ENCODE results near the gene GFAP.
A peak's percentile ranks its signal among the peaks of the same experiment; 100 is the strongest.
"Not testable (repeated sequence)": the region's sequence is repeated elsewhere in the genome, so short reads cannot be mapped to it uniquely, and the experiment has no call there.

Gene GFAP

DNA sequence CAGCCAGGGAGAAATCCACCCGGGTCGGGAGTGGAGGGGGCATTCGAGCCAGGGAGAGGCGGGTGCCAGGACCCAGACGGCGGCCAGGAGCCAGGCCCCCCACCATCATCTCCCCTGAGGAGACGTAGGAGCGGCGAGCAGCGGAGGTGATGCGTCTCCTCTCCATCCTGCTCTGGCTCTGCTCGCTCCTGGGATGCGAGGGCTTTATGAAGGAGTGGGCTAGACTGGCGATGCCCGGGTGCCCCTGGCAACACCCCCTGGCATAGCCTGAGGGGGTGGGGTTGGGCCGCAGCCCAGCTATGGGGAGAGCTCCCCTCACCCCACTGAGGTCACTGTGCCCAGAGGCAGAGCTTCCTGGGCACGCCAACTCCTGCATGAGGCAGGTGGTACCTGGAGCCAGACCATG is at the start of gene GFAP:
Gene GFAP (minus strand): TSS at position 180 of the 406 bp plus-strand sequence. CDS start 14 bp downstream, at position 166.
- DNase-seq = no peak

GRCh38 chr17:44961921-44962350 is 46.6 kb upstream of the GFAP start:
- no peak for DNase-seq

DNA sequence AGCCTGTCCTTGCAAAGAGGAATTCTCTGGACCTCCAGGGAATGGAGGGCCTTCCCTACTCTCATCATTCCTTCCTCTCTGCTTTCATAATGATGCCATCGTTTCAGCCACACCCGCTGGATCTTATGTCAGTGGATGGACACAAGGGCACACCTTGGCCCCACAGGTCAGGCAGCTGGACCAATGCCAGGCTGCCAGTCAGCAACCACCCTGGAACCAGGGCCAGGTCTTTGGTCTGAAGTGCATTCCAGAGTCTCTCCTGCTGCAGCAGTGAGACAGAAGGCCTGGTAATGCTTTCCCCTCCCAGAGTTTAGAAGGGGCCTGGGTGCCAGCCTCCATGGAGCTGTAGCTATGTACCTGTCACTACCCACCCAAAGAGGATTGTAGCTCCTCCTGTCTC is 45.4 kb upstream of the GFAP start:
- no peak for DNase-seq

- no peak for DNase-seq
These were observed 44.7 kb upstream of the GFAP start for GRCh38 chr17:44959821-44960531.

DNA sequence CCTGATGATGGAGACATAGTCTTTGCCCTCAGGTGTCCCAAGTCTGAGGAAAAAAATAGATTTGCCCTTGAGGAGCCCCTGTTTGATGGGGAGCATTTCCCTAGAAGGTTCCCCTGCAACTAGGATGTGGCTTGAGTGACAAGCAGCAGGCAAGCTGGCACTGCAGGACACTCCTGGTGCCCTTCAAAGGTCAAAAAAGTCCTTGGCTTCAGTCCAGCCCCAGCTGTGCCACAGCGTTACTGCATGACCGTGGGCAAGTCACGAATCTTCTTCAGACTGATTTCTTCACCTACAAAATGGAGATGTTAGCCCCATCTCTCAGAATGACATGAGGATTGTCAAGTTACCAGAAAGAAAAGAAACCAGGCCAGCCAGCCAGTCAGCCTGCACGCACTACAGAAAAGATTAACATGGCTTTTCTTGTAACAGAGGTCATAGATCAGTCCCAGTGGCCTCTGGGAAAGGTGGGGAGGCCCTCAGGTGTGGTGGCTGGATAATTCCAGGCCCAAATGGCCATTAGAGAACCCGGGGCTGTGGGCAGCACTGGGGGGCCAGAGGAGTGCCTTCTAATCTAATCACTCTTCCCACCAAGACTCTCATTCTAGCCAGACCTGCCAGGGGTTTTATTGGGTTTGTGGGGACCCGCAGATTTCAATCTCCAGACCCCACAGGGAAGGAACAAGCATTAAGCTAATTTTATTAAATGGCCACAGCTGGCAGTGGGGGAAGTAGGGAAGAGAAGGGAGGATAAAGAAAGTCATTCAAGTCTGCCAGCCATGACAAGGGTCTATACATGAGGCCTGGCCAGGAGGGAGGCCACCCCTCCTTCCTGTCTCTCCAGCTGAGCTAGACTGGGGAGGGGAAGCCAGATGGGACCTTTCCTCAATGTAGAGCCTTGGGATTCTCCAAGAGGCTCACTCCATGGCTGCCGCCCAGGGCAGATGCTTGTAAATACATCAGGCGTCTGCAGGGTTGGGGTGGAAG is 42.0 kb upstream of the GFAP start:
- DNase-seq = no peak

DNA sequence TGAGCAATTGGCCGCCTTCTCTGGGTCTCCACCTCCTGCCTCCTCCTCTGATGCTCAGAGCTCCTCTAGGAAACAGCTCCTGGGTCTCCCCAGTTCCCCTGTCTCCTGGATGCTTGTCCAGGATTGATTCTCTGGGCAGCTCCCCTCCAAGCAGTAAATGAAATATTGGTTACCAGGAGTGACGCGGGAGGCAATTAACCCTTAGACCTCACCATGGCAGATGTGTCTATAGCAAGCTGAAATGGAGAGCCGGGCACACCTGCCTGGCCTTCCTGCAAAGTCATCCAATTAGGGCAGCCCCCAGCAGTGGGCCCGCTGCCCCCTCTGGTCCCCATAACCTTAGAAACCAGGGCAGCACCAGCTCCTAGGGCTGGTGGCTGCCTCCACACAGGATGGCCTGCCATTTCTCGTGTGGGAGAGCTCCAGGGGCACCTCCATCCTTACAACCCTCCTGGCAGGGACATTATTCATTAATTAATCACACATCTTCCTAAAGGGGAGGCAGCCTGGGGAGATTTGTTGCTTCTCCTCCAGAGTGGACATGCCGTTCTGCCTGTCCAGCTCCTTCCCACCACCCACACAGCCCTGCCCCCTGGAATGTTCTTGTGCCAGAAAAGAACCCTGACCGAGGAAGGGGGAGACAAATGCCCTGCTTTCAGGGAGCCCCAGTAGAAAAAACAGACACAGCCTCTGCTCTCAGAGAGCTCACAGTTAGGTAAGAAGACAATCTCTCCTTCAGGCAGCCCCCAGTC is 40.5 kb upstream of the GFAP start:
- no peak for DNase-seq

GRCh38 chr17:44952946-44953475 is 37.7 kb upstream of the GFAP start:
- no peak for DNase-seq

GRCh38 chr17:44948315-44948795 is 33.1 kb upstream of the GFAP start:
- DNase-seq = no peak

DNA sequence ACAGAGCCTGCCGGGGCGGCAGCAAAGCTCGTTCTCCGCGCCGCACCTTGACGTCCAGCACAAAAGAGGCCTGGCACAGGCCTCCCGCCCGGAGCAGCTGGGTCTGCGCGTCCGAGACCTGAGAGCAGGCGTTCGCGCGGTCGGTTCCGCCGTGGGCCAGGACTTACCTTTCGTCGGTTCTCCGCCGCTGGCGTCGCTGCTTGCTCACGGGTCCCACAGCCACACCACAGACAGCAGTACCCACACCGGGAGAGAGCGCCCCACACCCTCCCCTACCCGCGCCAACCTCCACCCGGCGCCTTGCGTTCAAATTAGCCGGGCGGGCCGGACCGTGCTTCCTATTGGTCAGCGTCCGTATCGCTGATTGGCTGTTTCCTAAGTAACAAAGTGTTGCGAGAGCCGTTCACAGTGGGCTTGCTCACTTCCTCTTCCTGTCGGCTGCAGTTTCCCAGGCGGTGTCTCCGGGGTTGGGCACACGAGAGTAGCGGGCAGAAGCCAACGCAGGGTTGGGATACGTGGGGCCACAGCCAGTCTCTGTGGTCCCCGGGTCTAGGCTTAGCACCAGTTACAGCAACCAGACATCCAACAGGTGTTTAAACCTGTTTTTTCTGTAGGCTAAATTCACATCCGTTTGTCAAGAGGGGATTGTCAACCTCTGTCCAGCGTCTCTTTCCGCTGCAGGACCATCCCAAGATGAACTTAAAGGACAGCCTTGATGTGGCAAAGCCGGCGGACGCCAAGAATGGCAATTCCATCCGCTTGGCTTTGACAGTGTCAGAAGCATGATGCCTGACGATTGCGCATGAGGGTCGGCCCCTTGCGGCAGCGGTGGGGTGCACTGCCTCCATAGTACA is 32.4 kb upstream of the GFAP start, which contains the start of gene KIF18B:
Gene KIF18B (minus strand): TSS at position 313 of the 854 bp plus-strand sequence. CDS start 11,429 bp downstream, outside the sequence.
- DNase-seq = peak; percentile 88

DNA sequence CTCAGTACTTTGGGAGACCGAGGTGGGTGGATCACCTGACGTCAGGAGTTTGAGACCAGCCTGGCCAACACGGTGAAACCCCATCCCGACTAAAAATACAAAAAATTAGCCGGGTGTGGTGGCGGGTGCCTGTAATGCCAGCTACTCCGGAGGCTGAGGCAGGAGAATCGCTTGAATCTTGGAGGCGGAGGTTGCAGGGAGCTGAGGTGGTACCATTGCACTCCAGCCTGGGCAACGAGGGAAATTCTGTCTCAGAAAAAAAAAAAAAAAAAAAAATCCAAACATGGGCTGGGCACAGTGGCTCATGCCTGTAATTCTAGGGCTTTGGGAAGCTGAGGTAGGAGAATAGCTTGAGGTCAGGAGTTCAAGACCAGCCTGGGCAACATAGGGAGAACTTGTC is 30.4 kb upstream of the GFAP start:
- not testable (repeated sequence) for DNase-seq

GRCh38 chr17:44942456-44942855 is 27.2 kb upstream of the GFAP start:
- DNase-seq = no peak

DNA sequence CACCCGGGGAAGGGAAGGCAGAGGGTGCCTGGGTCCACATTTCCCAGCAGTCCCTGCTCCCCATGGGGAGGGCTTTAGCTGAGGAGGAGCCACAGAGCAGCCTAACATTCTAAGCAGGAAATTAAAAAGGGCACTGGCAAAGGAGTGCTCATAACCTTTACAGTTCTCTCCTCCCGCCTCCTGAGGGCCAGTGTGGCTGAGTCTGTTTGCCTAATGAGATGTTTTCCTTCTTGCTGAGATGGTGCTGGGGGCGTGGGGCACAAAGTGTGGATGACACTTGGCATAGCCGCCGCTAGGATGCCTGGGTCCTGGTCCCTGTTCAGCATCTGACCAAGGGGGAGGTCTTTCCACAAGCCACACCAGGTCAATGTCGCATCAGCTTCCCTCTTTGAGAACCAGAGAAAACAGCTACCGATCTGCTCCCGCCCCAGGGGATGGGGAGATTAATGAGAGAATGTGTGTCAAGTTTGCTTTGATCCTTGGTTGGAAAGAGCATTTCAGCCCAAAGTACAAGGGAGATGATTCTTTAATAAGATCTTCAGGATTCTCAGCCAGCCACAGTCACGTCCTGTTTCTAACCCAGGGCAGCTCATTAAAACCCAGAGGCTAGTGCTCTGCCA is 26.5 kb upstream of the GFAP start:
- DNase-seq = no peak

DNA sequence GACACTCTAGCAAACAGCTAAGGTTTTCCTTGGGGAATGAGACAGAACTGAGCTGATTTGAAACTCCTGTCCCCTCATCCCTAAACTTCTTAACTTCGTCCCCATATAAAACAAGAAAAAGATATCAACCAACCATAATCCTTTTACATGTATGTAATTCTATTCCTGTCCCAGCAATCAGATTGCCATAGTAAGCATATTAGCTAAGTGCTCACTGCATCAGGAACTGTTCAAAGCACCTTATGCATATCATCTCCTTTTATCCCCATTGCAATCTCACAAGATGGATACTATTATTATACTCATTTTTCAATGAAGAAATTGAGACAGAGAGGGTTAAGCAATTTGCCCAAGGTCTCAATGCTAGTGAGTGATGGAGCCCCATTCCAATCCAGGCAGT is 25.5 kb upstream of the GFAP start:
- no peak for DNase-seq

GRCh38 chr17:44940317-44940716 is 25.0 kb upstream of the GFAP start:
- DNase-seq = no peak

DNA sequence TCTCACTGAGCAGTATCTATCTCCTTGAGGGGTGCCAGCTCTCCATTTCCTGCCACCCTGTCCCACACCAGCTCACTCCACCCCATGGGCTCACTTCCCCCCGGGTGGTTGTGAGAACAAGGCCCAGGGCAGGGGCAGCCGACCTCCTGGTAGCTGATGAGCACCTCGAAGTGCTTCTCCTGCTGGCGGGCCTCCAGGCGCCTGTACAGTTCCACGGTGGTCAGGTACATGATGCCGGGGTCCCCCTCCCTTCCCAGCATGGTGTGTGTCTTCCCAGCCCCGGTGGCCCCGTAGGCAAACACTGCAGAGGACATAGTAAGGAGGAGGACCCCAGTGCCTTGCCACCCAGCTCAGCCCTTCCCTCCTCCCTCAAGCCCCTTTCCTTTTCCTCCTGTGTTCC is 19.8 kb upstream of the GFAP start:
- no peak for DNase-seq

DNA sequence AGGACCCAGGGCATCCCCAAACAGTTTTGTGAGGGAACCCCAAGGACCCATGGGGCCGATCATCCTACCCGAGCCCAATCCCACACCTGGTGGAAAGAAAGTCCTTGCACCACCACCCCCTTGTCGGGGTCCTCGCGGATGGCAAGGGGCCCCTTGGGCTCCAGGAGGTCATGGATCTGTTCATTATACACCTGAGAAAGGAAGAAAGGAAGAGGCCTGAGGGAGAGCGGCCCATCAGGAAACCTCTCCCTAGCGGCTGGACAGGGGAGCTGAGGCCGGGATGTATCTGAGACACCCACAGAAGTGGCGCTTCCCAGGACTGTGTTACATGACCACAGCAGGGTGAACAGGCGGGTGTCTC is 19.4 kb upstream of the GFAP start:
- no peak for DNase-seq

GRCh38 chr17:44933824-44934744 is 18.8 kb upstream of the GFAP start:
- DNase-seq = no peak

GRCh38 chr17:44932787-44933097 is 17.4 kb upstream of the GFAP start:
- no peak for DNase-seq

DNA sequence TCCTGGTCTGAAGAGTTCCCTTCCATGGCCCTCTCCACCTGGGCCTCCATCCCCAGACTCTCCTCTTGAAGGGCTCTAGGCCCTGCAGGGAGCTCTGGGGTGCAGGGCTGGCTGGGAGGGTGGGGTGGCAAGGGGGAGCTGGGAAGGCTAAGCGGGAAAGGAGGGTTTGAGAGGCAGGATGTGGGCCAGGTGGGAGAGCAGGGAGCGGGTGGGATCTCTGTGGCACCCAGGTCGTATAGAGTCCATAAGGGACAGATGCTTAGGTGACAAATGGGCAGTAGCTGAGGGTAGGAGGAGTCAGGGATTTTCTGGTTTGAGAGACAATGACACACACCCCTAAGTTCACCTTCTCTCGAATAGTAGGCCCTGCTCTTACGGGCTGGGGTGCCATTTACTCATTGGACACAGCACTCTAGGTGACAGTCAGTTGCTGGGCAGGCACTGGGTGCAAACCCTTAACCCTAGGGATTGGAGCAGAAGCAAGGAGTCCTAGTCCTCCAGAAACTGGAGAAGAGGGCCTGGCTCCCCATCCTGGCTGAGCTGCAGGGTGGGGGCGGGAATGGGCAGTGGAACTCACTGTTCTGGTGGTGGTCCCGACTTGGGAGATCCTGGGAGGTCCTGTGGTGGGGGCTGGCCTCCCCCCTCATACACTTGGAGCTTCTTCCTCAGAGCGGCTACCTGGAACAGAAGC is 16.9 kb upstream of the GFAP start:
- no peak for DNase-seq

- no peak for DNase-seq
These were observed 16.1 kb upstream of the GFAP start for GRCh38 chr17:44931376-44931775.
